Stimulated activated CD8-positive, alpha-beta memory T cell treated with anti-CD3 and anti-CD28 coated beads, Interleukin-15, amount 100 ng/mL, for 1 hour (primary cell): ENCODE results near the gene KRT35.

Source experiments
- DNase-seq: peaks from one replicate; pipeline ENCODE4 v3.0.0-alpha.2; 2020; ENCODE audit warnings: low read depth

The KRT35 gene

GRCh38 chr17:41511716-41512115, 30.8 kb upstream of the KRT35 start:
- DNase-seq: no peak

- DNase-seq: no peak
Measured at GRCh38 chr17:41511116-41511515, 30.2 kb upstream of the KRT35 start.

GRCh38 chr17:41510251-41511065, 29.5 kb upstream of the KRT35 start:
- DNase-seq: no peak

- no peak for DNase-seq
Measured at GRCh38 chr17:41507315-41507880, 26.4 kb upstream of the KRT35 start.

DNA sequence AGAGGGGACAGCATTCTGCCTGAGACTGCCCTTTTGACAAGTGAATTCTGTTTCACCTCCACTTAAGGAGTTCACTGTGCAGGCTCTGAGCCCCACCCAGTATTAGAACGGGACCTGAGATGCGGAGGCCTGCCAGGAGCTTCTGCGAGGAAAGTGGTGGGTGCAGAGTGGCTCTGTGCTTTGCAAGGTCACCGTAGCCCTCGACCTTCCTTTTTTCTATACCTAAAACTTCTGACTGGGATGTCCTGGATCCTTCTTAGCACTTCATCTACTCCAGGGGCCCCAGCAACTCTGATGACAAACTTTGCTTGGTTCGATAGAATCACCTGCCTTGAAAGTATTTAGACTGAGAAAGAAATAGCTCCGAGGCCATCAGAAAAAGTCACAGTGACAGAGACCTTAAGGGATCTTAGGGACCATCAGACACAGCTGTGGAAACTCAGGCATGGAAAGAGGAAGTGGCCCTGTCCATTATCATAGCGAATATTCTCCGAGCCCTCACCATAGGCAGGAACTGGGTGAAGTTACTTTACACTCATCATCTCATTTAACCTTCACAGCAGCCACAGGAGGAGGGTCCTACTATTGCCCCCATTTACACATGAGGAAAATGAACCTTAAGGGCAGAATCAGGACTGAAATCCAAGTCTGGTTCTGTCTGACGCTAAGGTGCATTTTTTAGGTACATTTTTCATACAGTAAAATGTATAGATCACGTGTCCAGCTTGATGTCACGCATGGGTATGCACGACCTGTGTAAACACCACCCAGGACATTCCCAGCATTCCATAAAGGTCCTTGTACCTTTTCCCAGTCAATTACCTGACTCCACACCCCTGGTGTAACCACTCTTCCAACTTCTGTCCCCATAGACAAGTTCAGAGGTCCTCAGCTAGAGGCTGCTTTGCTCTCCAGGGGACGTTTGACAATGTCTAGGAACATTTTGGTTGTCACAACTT, 25.1 kb upstream of the KRT35 start:
- no peak for DNase-seq

DNA sequence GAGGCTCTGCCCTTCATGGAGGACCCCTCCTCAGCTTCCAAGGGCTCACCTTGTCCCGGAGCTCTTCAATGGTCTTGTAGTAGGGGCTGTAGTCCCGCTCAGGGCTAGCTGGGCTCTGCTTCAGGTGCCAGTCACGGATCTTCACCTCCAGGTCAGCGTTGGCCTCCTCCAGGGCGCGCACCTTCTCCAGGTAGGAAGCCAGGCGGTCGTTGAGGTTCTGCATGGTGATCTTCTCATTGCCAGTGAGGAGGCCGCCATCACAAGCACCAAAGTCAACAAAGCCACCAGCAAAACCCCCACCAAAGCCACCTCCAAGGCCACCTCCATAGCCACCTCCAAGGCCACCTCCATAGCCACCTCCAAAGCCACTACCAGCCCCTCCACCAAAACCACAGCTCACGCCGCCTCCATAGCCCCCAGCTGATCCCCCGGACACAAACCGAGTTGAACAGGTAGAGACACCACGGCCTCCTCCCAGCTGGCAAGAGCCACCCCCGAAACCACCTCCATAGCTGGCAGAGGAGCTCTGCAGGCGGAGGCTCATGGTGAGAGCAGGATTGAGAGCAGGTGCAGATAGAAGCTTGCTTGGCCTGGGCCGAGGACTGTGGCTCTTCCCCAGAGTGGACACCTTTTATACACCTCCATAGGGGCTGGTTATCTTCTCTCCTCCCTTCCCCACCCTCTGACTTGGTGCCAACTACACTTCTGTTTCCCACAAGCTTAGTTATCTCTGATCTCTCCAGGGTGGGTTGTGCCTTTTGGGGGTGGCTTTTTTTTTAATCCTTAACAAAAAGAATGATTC, 24.3 kb upstream of the KRT35 start, which contains the start of gene KRT13:
Gene KRT13 (minus strand): TSS at position 606 of the 802 bp plus-strand sequence. CDS start 62 bp downstream, at position 544.
- DNase-seq: no peak

- DNase-seq: no peak
Measured at GRCh38 chr17:41504246-41504977, 23.5 kb upstream of the KRT35 start.

DNA sequence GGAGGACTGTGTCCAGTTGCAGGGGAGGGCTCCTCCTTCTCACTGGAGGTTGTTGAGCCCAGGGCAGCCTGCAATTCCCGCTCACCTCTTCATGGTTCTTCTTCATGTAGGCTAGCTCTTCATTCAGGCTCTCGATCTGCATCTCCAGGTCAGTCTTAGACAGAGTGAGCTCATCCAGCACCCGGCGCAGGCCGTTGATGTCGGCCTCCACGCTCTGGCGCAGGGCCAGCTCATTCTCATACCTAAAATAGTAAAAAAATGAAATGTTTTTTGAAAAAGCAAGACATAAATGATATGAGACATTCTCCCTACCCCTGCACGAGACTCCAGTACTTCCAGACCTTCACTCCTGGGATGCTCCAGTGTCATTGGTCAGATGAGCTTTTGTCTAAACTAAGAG, 22.3 kb upstream of the KRT35 start:
- DNase-seq: no peak

GRCh38 chr17:41500131-41500911, 19.4 kb upstream of the KRT35 start:
- DNase-seq: no peak

- no peak for DNase-seq
Measured at GRCh38 chr17:41499714-41500113, 18.8 kb upstream of the KRT35 start.

GRCh38 chr17:41498276-41498675, 17.3 kb upstream of the KRT35 start:
- DNase-seq: no peak

DNA sequence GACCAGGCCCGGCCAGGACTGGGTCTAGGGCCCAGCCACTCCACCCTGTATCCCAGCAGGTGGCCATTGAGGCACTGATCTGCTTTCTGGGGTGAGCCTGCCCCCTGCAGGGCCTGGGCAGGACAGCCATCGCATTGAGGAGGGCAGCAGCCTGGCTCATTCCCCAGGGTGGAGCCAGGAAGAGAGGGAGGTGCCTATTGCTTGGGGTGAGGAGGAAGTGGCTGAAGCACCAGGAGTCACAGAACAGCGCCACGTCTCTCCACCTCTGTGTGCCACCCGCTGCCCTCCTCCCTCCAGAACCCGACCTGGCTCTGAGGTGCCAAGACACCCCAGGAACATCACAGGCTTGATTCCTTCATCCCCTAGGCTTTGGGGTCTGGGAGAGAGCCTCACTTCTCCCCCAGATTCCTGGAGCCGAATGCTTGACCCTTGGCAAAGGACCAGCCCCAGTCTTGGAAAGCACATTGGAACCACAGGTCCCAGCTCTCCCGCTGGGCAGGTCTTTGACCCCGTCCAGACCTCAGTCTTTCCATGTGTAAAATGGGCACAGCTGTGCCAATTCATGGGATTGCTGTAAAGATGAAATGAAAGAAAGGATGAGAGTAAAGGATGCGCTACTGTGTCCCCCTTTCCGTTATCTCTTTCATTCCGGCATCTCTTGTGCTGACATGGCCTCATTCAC, 16.0 kb upstream of the KRT35 start:
- DNase-seq: no peak

- no peak for DNase-seq
Measured at GRCh38 chr17:41494524-41494923, 13.6 kb upstream of the KRT35 start.

GRCh38 chr17:41492771-41493170, 11.8 kb upstream of the KRT35 start:
- DNase-seq: no peak

GRCh38 chr17:41492351-41492750, 11.4 kb upstream of the KRT35 start:
- DNase-seq: no peak

DNA sequence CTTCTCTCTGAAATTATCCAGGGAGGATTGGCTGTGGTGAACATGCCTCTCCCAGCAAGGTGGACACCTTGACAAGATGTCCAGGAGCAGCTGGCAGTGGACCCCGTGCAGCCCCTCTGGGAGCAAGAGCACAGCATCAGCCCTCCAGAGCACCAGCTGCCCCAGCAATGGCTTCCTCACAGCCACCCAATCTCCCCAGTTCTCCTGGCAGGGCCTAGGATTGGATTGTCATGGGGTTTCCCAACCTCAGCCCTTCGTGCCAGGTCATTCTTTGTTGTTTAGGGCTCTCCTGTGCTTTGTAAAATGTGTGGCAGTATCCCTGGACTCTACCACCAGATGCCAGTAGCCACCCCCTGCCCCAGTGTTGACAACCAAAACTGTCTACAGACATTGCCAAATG, 10.5 kb upstream of the KRT35 start:
- no peak for DNase-seq

DNA sequence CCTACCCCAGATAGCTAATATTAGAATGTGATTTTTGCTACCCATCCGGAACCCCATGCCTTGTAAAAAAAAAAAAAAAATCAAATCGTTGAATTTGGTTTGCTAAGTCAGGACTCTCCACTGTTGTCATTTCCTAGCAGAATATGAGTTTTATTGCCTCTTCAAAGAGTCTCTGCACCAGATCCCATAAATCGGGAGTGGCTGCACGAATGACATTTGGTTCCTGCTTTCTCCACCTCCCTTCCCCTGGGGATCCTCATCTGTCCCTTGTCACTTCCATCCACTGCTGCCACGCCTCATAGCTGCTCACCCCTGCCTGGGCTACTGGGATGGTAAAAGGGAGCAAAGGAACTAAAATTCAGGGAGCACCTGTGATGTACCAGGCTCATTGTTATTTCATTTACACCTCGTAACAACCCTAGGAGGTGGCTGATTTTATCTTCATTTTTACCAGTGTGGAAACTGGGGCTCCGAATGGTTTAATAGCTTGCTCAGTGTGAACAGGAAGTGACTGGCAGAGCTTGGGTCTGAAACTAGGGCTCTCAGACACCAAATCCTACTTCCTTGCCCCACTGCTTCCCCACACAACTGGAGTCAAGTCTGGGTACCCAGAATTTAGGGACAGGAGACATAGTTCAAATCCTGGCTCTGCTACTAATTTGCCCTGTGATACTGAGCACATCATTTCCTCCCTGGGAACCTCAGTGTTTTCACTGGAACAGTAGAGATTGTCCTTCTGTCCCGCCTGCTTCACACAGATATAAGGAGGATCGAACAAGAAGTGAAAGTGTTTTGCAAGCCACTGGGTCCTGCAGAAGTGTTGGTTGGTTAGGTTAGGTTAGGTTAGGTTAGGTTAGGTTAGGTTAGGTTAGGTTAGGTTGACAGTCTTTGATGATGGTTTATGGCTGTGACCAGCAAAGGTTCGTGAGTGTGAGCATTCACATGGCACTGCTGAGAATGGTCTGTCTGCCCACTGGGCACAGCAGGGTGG, 9.3 kb upstream of the KRT35 start:
- no peak for DNase-seq

GRCh38 chr17:41489531-41489930, 8.6 kb upstream of the KRT35 start, which contains the start of gene KRT36:
TSS of gene KRT36 (minus strand) at chr17:41489910. CDS start at chr17:41489864, 46 bp downstream.
- no peak for DNase-seq
